ENCODE data around the gene CTSZ.
"Not testable (repeated sequence)": the region's sequence is repeated elsewhere in the genome, so short reads cannot be mapped to it uniquely, and the experiment has no call there.

CTSZ gene

DNA sequence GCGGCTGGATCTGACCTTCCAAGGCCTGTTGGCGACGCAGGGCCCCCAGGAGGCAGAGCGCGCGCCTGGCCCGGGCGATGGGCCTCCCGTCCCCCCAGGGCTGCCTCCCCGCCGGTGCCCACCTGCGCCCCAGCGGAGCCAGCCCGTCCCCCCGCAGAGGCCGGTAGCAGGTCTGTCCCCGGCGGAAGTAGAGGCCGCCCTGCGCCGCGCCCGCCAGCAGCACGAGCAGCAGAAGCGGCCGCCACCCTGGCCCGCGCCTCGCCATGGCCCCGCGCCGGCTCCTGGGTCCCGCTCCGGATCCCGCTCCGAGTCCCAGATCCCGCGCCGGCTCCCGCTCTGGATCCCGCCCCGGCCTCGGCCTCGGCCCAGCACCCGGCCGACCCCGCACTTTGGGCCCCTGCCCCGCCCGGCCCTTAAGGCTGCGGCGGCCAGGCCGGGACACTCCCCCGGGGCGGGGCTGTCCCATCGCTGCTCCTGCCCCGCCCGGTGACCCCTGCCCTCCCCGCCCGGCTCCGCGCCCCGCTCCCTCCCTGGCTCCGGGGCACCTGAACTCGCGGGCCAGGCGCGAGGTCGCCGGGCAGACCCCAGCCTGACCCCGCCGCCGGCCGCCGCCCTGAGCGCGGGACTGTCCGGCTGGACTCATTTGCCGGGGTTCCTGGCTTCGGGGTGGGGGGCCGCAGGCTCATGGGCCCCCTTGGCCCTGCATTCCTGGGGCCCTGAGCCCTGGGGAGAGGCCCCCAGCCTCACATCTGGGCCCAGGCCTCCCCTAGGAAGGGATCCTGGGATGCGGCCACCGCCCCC lies at the start of gene CTSZ:
Gene CTSZ (minus strand): TSS at position 391 of the 801 bp plus-strand sequence. CDS start 126 bp downstream, at position 265.
- DNase-seq (ENCODE audit: low read depth in 2 of 3, low spot score in 1 of 3), result peak in 1 of 3 donors; percentile 49

- DNase-seq (ENCODE audit: low read depth in 2 of 3, low spot score in 1 of 3), result no peak
Measured at GRCh38 chr20:59055302-59055701, 48.2 kb upstream of the CTSZ start.

GRCh38 chr20:59051666-59052185 lies 44.7 kb upstream of the CTSZ start:
- DNase-seq (ENCODE audit: low read depth in 2 of 3, low spot score in 1 of 3), result no peak

DNA sequence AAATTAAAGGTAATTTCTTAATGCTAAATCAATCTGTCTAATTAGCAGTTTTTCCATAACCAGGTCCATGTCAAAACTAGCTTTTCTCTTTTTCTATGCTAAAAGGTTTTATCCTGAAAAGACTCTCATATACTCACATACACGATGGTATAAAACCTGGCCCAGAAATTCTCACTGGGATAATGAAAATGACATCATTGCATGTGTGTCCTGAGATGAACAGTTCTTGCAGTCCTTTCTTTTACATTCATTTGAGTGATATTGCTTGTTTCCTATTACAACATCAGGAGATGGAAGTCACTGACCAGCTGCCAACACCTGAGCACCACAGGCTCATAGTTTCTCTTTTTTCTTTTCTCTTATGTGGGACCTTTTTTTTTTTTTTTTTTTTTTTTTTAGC lies 43.4 kb upstream of the CTSZ start:
- DNase-seq (ENCODE audit: low read depth in 2 of 3, low spot score in 1 of 3), result no peak

DNA sequence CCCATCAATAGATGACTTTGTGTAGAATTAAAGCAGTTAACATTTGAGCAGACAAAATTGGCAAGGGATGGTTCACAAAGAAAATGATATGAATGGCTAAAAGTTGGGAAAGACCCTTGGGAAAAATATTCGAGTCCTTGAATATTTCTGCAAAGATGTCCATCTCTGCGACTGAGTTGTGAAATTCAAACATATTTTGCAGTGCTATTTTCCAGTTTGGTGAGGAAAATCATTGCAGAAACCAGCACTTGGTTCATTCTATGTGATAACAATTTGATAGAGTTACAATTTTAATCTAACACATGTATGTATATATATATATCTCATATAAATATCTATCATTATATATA lies 41.6 kb upstream of the CTSZ start:
- no peak for DNase-seq (ENCODE audit: low read depth in 2 of 3, low spot score in 1 of 3)

DNA sequence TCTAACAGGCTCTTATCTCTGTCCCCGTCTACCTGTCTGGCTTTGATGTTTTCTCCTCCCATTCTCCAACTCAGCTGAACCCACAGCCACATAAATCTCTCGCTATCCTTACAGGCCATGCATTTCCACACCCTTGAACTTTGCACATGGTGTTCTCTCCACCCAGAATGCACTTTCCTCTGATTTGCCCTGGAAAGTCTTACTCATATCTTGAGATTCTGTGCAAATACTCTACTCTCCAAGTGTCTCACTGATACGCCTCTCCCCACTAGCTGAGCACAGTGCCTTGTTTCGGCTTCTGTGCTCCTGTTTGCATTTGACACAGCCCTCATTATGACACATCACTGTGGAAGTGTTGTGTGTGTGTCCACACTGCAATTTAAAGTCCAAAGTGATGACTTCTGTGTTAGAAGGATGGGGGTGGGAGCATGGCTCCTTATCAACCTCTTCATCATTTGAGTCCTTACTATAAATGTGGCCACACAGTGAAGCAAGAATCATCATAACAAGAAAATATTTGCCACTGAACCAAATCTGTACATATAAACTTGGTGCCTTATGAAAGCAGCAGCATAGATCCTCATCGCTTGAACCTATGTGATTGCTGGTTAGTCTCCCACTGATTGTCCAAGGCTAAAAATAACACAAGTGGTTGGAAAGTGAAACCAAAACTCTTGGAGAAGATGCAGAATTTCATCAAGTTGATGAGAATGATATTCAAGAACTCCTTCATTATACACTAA lies 41.1 kb upstream of the CTSZ start:
- no peak for DNase-seq (ENCODE audit: low read depth in 2 of 3, low spot score in 1 of 3)

GRCh38 chr20:59046862-59047261 lies 39.8 kb upstream of the CTSZ start:
- no peak for DNase-seq (ENCODE audit: low read depth in 2 of 3, low spot score in 1 of 3)

- no peak for DNase-seq (ENCODE audit: low read depth in 2 of 3, low spot score in 1 of 3)
Measured at GRCh38 chr20:59044796-59045195, 37.7 kb upstream of the CTSZ start.

DNA sequence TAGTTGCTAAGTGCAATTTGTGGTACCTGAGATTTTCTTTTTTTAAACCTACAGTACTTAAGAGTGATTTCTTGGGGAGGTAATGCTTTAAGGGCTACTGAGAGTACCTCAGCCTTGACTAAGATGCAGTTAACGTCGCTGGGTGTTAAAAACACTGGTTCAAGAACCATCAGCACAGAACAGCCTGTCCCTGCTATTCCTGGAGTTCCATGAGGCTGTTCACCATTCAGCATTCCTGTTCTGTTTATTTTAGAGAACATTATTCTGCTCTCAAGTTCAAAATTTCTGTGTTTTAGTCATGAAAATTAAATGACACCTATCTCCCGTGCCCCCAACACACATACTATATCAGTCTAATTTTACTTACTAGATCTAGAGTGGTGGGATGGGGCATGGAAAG lies 37.2 kb upstream of the CTSZ start:
- DNase-seq (ENCODE audit: low read depth in 2 of 3, low spot score in 1 of 3), result no peak

DNA sequence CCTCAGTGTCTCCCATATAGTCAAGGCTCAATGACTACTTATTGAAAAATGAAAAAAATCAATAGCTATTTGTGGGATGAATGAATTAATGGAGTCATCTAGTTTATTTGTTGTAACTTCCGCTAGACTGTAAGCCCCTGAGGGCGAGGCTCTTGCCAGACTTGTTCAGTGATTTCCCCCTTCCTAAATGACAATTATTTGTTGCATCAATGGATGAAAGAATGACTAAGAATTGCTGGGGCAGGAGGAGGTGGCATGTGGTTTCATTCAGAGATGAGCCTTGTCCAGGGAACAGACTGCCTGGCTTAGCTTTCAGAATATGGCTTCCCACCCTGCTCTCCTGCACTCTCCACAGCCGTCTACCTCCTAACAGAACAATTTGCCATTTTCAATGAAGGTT lies 36.6 kb upstream of the CTSZ start:
- DNase-seq (ENCODE audit: low read depth in 2 of 3, low spot score in 1 of 3), result no peak

DNA sequence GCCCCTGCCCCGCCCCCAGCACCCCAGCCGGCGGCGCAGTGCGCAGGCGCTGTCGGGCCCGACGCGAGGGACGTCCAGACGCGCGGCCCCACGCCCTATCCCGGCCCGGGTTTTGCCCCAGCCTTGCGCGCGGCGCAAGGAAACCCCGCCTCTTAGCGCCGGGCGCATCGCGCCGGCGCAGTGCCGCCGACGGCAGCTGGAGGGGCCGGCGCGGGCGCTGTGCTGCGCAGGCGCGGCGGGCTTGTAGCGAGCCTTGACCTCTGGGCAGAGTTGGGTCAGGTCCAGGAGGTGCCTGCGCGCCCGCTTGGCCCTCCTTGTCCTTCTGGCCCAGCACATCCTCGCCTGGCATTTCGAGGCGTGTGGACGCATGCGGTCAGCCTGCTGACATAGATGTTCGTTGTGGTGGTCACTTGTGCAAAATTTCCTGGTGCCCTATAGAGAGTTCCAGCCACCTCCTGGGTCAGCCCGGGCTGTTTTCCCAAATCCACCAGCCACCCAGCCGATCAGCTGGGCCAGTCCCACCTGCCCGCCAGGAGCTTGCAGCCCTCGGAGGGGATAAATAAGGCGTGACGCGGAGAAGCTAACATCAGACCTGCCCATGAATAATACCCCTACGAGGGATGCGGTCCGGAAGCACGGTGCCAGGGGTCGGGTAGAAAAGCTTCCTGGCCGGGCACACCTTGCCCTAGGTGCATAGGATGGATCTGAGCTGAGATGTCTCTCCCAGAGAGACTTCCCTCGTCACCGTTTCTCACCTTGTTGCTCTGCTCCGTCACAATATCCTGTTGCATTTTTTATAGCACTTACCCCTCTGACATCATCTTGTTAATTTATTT lies 36.0 kb upstream of the CTSZ start:
- DNase-seq (ENCODE audit: low read depth in 2 of 3, low spot score in 1 of 3), result peak; percentile 86 to 92 (median 87)

DNA sequence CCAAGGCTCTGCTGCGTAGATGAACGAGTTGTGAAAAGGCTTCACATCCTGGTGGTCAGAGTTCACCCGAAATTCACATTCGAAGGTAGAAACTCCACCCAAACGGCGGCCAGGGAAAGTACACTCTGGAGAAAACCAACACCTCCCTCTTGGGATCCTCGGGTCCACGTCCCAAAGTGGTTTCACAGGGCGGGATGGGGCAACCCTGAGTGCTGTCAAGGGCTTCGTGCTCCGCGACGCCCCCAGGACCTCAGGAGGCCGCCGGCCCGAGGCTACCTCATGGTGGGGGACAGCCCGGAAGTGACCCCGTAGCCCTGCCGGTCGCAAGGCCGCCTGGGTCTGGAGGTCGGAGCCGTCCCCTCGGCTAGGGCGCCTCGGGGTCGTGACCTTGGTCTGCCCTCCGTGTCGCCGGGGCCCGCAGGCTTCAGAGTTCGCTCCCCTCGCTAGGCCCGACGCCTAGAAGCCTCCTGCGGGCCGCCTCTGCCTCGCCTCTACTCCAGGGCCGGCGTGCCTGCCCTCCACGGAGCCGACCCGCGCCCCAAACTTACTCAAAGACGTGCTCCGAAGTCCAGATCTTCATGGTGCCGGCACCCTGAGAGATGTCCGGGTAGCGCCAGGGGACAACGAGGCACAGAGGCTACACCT lies 35.2 kb upstream of the CTSZ start, which contains the start of gene PRELID3B:
Gene PRELID3B (minus strand): TSS at position 636 of the 645 bp plus-strand sequence. CDS start 56 bp downstream, at position 580.
- peak in 1 of 3 donors; percentile 32 for DNase-seq (ENCODE audit: low read depth in 2 of 3, low spot score in 1 of 3)

DNA sequence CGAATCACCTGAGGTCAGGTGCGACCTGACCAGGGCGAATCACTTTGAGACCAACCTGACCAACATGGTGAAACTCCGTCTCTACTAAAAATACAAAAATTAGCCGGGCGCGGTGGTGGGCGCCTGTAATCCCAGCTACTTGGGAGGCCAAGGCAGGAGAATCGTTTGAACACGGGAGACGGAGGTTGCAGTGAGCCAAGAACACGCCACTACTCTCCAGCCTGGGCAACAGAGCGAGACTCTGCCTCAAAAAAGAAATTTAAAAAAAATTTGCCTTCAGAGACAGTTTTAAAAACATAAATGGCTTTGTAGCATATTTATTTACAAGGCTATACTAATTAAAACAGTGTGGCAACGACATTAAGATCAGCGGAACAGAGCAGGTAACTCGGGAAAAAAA lies 34.4 kb upstream of the CTSZ start:
- not testable (repeated sequence) for DNase-seq (ENCODE audit: low read depth in 2 of 3, low spot score in 1 of 3)

DNA sequence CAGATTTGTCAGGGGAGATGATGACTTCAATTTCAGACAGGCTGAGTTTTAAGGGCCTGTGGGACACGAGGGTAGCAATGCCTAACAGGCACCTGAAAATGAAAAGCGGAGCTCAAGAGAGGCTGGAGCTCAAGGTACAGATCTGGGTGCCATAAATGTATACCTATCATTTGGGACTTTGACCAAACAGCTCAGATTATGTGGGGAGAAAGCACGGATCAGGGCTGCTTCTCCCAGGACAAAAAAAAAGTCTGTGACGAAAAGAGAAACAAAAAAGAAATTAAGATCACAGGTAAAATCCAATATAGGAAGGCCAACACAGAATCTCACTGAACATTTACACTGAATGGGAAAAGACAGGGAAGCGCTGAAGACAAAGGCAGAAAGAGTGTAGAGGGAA lies 33.6 kb upstream of the CTSZ start:
- DNase-seq (ENCODE audit: low read depth in 2 of 3, low spot score in 1 of 3), result no peak

- DNase-seq (ENCODE audit: low read depth in 2 of 3, low spot score in 1 of 3), result no peak
Measured at GRCh38 chr20:59039233-59039632, 32.2 kb upstream of the CTSZ start.

DNA sequence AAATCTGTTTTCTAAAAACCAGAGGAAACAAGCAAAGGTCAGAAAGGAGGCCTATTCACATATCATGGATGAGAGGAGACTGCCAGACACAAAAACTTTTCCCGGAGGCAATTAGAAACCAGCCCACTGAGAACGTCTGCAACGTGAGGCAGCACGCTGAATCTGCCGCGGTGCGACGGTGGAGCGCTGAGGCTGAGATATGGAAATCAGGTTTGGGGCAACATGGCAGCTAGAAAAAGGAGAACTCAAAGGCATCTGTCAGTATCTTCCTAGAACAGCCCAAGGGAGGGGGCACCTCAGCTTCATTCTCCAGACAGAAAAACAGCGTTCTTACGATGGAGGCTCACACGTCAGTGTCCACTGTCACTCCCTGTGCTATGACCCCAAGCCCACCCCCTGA lies 30.3 kb upstream of the CTSZ start:
- no peak for DNase-seq (ENCODE audit: low read depth in 2 of 3, low spot score in 1 of 3)

GRCh38 chr20:59035381-59035780 lies 28.3 kb upstream of the CTSZ start:
- no peak for DNase-seq (ENCODE audit: low read depth in 2 of 3, low spot score in 1 of 3)

DNA sequence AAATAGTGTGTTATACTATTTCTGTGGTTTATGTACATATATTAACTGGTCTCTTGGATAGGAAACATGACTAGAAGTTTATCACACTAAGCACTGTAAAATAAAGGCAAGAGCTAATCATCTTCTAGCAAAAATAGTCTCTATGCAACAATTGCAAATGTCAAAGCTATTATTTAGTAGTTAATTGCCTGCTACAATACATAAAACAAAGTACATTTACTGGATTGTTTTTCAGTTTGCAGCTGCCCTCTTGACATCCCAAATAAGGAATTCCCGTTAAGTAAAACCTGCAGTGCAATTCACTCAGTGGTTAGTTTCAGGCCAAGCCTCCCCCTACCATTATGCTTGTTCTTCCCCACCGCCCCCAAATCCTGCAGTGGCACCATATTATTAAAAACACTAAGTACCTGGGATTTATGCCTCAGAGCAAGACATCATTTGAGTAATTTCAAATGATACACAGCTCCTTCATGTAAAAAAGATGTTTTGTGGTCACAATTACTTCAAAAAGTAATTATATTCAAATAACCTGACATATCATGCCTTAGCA lies 26.6 kb upstream of the CTSZ start:
- no peak for DNase-seq (ENCODE audit: low read depth in 2 of 3, low spot score in 1 of 3)

GRCh38 chr20:59033093-59033492 lies 26.0 kb upstream of the CTSZ start:
- no peak for DNase-seq (ENCODE audit: low read depth in 2 of 3, low spot score in 1 of 3)

DNA sequence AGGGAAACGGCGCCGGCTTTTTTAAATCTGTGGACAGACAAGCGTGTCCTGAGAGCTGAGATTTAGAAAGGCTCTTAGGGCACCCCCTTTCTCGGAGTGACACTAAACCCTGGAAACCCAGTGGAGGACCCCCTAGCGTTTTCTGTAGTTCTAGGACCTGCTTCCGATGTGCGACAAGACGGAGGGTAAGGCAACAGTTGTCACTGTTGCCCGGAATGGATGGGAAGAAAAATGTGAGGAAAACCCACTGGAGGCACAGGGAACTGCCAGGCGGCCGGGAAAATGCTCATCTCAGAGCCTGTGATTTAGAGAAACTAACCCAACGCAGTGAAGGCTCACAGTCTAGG lies 25.6 kb upstream of the CTSZ start:
- DNase-seq (ENCODE audit: low read depth in 2 of 3, low spot score in 1 of 3), result no peak
